Fibroblast of lung (primary cell): ENCODE measurements around the gene ERCC1.

Experiments
- CTCF ChIP-seq, 2 donors: IDR thresholded peaks in 1 of 2; conservative IDR thresholded peaks in 1 of 2; 1 replicate in 1 of 2; 2 replicates in 1 of 2; pipeline ENCODE4 v1.5.1; 2011 to 2012; ENCODE audit warnings: low read length in 2 of 2, control low read depth in 1 of 2, inconsistent platforms in 1 of 2, low read depth in 1 of 2, mild to moderate bottlenecking in 1 of 2
- EZH2 ChIP-seq: IDR thresholded peaks from 2 replicates; pipeline ENCODE4 v1.5.1; 2012; ENCODE audit warnings: low read length, control low read depth, mild to moderate bottlenecking; ENCODE audit errors: missing control alignments

GRCh38 chr19:45423033-45423588, 606 bp downstream of the ERCC1 start:
- no peak for TF ChIP-seq CTCF (conservative IDR thresholded peaks at IDR 0.05 in 1 of 2, IDR thresholded peaks at IDR 0.05 in 1 of 2; ENCODE audit: low read depth in 1 of 2, low read length in 2 of 2)
- no peak for TF ChIP-seq EZH2
